Measurements from ENCODE around the gene ARHGAP44. TPM values are rescaled to one million over a fixed set of nuclear protein-coding genes. Genes with fewer than 3 reads are reported as not detected.

Gene ARHGAP44
- total RNA-seq, 1 experiment from 2014 or later: 9.9 TPM

- Histone ChIP-seq H3K23me2 (ENCODE audit: insufficient read length, low read depth, low read length, poor library complexity, severe bottlenecking) (no peaks in the 10 kb centered on the region), H3K56ac (ENCODE audit: insufficient read length, low read depth, low read length) (no peak overlapping the region), H3K79me2 (ENCODE audit: insufficient read depth, low read length) (no peaks in the 10 kb centered on the region), H2BK120ac (ENCODE audit: low read depth, low read length, poor library complexity, severe bottlenecking) (no peak overlapping the region), H3K4me1 (ENCODE audit: insufficient read depth, low read length) (peaks cover 2% of the 10 kb centered on the region; the same call in 1 of the 2 replicates), H3K27me3 (ENCODE audit: insufficient read depth, low read length) (no peaks in the 10 kb centered on the region), H2AFZ (ENCODE audit: low read length) (no peak overlapping the region), H4K5ac (ENCODE audit: insufficient read length, low read depth, low read length) (no peak overlapping the region), H3K79me1 (ENCODE audit: insufficient read depth, low read depth, low read length, poor library complexity, severe bottlenecking) (peaks cover 4% of the 10 kb centered on the region), H3K23ac (ENCODE audit: insufficient read length, low read depth, low read length) (no peak overlapping the region), H3K27ac (ENCODE audit: insufficient read length, low read depth, low read length) (no peak overlapping the region), H2AK5ac (ENCODE audit: insufficient read length, low read length) (no peak overlapping the region), H4K20me1 (ENCODE audit: control insufficient read depth, insufficient read depth, insufficient read length) (no peaks in the 10 kb centered on the region), H3K4me2 (ENCODE audit: insufficient read depth, insufficient read length, low read length) (no peak overlapping the region), H2BK12ac (ENCODE audit: insufficient read length, low read depth, low read length) (no peak overlapping the region), H3K4ac (ENCODE audit: low read depth, low read length) (no peak overlapping the region), H3K9ac (ENCODE audit: extremely low read depth, insufficient read length, low read length) (no peak overlapping the region), H4K91ac (ENCODE audit: insufficient read length, low read depth, low read length) (no peak overlapping the region), H2BK20ac (ENCODE audit: low read depth, low read length, poor library complexity, severe bottlenecking) (no peak overlapping the region), H3T11ph (ENCODE audit: low read length) (no peak overlapping the region), H4K8ac (replicated peaks; ENCODE audit: insufficient read length, low read depth, low read length) (no peak overlapping the region), H3K9me3 (ENCODE audit: control insufficient read depth, low read depth, low read length) (peaks cover 3% of the 10 kb centered on the region), H2BK5ac (ENCODE audit: insufficient read length, low read length) (no peak overlapping the region), H3K18ac (ENCODE audit: insufficient read length, low read depth, low read length) (no peak overlapping the region), H2BK15ac (ENCODE audit: low read depth, low read length) (no peak overlapping the region), H3K14ac (ENCODE audit: insufficient read depth, low read length) (no peak overlapping the region)
- no peak for DNase-seq
- TF ChIP-seq CTCF (conservative IDR thresholded peaks at IDR 0.05): no peak
- peaks cover 14 to 15% of the 10 kb centered on the region in 2 experiments for H3K9me3 Mint-ChIP-seq
- no peaks in the 10 kb centered on the region for H3K27me3 Mint-ChIP-seq (ENCODE audit: low read depth)
- H3K4me3 Mint-ChIP-seq: no peak overlapping the region
- H3K4me1 Mint-ChIP-seq: peaks cover 10 to 14% of the 10 kb centered on the region in 2 experiments
- no CpG with 5 or more reads among the region's 9 CpGs for WGBS (ENCODE audit: extremely low coverage, insufficient read length, low lambda C conversion rate)
- peaks cover 11 to 24% (median 17%) of the 10 kb centered on the region in 3 experiments for H3K36me3 Mint-ChIP-seq (ENCODE audit: insufficient read depth in 1 of 3, low read depth in 3 of 3)
- H3K27ac Mint-ChIP-seq: no peak overlapping the region; a peak in 1 of 7 replicates
Observed at GRCh38 chr17:12813664-12814063, 24.4 kb downstream of the ARHGAP44 start.
